MM.1S (cell line): ENCODE measurements around the gene PRPH2.

Experiments used
- EZH2 ChIP-seq: fragments of 300-600 bp; sonication (generic); optimal IDR thresholded peaks from 2 replicates; pipeline ENCODE3; 2017; ENCODE audit warnings: low read depth, mild to moderate bottlenecking, antibody characterized with exemption, low read length, mixed read lengths
- TF ChIP-seq, protein P1 (sequence below): fragments of 300-600 bp; sonication (generic); IDR thresholded peaks from 2 replicates; pipeline ENCODE4 v1.5.1; 2016; ENCODE audit warnings: antibody characterized with exemption, low read length, mixed read lengths

DNA sequence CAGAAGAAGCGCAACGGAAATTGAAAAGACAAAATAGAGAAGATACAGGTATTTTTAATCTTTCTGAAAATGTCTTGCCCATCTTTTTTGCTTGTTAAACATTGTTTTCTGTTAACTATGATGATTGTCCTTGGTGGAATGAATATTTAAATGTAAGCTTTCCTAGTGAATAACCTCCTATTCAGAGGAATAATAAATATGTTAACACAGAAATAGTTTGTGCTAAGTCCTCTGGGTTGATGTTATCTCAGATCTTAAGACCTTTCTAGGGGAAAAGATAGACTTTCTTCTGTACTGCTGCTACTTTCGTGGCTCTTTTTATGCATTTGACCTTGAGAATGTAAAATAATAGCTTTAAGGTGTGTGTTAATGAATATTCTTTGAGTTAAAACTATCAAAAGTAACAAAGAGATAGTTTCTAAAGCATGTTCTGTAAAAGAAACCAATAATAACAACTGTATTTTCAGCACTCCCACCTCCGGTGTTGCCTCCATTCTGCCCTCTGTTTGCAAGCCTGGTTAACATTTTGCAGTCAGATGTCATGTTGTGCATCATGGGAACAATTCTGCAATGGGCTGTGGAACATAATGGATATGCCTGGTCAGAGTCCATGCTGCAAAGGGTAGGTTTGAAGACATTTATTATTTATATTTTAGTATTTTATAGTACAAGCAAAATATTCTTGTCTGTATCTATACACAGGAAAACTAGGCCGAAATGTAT lies 70.2 kb downstream of the PRPH2 start:
- TF ChIP-seq EZH2 = no peak
- TF ChIP-seq, protein P1, sequence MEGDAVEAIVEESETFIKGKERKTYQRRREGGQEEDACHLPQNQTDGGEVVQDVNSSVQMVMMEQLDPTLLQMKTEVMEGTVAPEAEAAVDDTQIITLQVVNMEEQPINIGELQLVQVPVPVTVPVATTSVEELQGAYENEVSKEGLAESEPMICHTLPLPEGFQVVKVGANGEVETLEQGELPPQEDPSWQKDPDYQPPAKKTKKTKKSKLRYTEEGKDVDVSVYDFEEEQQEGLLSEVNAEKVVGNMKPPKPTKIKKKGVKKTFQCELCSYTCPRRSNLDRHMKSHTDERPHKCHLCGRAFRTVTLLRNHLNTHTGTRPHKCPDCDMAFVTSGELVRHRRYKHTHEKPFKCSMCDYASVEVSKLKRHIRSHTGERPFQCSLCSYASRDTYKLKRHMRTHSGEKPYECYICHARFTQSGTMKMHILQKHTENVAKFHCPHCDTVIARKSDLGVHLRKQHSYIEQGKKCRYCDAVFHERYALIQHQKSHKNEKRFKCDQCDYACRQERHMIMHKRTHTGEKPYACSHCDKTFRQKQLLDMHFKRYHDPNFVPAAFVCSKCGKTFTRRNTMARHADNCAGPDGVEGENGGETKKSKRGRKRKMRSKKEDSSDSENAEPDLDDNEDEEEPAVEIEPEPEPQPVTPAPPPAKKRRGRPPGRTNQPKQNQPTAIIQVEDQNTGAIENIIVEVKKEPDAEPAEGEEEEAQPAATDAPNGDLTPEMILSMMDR = no peak
